ENCODE measurements around the gene UBALD2. TPM values are rescaled to one million over a fixed set of nuclear protein-coding genes. Genes with fewer than 3 reads are reported as not detected.
"Not testable (repeated sequence)": the region's sequence is repeated elsewhere in the genome, so short reads cannot be mapped to it uniquely, and the experiment has no call there.

UBALD2 gene
- total RNA-seq, 1 donor from 2014 or later, result 22.7 TPM

DNA sequence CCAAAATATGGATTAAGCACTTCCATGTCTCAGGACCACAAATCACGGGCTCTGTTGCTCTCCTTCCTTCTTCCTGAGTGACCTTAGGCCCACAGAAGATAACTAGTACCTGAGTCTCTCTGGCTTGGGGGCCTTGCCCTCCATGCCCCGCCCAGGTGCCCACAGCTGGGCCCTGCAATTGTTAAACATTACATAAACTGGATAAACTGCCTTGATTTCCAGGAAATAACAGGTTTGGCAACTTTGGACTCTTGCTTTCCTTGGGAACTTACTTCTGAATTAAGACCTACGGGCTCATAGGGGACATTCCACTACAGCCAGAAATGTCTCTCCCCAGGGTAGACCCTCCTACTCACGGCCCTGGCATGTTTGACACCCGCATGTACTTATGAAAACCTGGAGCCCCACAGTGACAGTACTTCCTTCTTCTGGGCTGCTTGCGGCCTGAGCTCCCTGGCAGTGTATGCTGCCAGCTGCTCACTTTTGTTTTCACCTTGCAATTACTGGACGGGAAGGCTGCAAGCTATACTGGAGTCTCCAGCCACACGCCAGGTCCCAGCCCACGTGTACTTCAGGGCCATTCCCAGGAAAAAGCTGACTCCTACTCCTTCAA lies 2.3 kb upstream of the UBALD2 start:
- intact Hi-C loops (cut with DNase I), result no loop called here
- no peak for DNase-seq (ENCODE audit: low spot score)

DNA sequence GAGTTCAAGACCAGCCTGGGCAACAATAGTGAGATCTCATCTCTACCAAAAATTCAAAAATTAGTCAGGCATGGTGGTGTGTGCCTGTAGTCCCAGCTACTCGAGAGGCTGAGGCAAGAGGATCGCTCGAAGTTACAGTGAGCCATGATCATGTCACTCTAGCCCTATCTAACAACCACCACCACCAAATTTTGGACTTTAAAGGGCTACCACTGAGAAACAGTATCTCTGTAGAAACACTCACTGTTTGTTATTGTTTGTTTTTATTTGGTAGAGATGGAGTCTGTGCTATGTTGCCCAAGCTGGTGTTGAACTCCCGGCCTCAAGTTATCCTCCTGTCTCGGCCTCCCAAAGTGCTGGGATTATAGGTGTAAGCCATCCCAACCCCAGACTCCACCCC lies 1.3 kb upstream of the UBALD2 start:
- intact Hi-C loops (cut with DNase I), result no loop called here
- no peak for DNase-seq (ENCODE audit: low spot score)

DNA sequence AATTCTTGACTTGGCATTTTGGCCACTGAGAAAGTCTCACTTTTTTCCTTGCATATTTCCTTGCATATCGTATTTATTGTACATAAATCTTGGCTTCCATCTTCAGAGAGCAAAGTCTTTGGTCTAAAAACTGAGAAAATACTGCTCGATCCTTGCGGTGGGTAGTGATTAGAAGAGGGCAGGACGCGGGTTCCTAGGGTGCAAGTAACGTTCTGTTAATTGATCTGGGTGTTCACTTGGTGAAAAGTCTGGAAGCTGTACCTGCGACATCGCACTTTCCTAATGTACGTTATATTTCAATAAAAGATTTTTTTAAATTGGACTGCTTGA lies 758 bp upstream of the UBALD2 start:
- DNase-seq (ENCODE audit: low spot score), result no peak
- intact Hi-C loops (cut with DNase I), result no loop called here

DNA sequence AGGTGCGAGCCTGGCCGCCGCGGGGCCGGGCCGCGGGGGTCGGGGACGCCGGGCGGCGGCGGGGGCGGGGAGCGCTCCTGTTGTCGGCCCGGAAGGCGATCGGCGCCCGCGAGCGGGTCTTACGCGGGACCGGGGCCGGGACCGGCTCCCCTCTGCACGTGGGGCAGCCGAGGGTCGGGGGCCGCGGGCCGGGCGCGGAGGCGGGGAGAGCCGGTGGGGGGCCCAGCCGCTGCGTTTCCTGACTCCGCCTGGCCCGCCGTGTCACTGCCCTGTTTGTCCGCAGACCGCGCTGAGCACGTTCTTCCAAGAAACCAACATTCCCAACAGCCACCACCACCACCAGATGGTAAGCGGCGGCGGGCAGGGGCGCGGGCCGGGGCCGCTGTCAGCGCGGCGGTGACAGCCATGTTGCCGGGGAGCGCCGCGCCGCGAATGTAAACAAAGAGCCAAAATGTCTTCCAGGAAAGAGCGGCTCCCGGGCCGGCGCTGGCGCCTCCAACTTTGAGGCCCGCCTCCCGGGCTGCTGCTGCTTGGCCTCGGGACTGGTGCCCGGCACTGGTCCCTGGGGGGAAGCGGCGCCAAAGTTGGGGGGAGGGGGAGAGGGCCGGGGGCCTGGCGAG lies 586 bp downstream of the UBALD2 start:
- peak; percentile 82 for DNase-seq (ENCODE audit: low spot score)
- intact Hi-C loops (cut with DNase I), result no loop called here

DNA sequence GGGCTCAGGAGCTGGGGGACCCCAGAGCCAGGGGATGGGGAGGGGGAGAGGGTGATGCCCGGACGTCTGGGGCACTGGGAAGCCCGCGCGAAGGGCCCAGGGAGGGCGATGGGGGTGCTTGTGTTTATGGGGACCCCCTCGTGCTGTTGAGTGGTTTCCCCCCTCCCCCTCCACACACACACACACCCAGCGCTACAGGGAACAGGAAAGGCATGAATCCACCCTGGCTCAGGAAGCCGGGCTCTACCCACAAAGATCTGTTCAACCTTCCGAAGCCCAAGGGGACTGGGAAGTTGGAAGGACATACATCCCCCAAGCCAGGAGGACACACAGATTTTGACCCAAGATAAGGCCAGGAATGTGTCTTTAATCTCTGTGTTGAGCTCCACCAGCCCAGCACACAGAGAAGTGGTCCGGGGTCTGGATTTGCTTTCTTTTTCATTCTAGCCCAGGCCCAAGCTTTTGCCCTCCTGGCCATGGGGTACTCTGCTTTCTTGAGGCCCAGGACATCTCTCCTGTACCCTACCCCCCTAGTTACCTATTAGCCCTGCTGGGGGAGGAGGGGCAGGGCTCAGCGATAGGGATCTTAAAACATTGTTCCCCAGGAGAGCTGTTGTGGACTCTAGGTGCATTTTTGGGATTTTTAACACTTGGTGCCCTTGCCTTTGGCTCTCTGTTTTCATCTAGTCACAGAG lies 1.2 kb downstream of the UBALD2 start:
- intact Hi-C loops (cut with DNase I), result no loop called here
- no peak for DNase-seq (ENCODE audit: low spot score)

DNA sequence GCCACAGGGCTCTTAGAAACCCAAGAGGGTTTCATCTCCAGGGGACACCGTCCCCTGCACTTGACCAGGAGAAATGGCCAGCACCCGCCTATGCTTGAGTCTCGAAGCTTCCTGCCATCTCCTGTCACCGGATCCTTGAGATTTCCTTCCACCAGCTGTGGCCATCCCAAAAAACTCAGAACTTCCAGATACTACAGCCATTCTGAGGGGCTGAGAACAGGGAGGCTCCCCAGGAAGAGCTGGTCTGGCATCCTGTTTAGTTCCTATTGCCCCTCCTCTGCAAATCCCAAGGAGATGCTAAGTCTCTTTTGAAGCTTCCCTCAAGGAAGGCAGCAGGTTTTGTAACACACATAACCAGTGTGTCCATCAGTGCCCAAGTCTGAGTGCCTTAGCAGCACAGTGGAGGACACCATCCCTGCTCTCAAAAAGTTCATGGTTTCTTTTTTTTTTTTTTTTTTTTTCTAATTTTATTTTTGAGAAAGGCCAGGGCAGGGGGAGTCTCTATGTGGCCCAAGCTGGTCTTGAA lies 2.0 kb downstream of the UBALD2 start:
- DNase-seq (ENCODE audit: low spot score), result no peak
- intact Hi-C loops (cut with DNase I), result no loop called here

DNA sequence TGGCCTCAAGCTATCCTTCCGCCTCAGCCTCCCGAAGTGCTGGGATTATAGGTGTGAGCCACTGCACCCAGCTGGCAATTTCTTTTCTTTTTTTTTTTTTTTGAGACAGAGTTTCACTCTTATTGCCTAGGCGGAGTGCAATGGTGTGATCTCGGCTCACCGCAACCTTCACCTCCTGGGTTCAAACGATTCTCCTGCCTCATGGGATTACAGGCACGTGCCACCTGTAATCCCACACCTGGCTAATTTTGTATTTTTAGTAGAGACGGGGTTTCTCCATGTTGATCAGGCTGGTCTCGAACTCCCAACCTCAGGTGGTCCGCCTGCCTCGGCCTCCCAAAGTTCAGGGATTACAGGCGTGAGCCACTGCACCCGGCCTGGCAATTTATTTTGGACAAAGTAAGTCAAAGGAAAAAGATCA lies 2.4 kb downstream of the UBALD2 start:
- DNase-seq (ENCODE audit: low spot score); intact Hi-C loops (cut with DNase I): not testable (repeated sequence)

DNA sequence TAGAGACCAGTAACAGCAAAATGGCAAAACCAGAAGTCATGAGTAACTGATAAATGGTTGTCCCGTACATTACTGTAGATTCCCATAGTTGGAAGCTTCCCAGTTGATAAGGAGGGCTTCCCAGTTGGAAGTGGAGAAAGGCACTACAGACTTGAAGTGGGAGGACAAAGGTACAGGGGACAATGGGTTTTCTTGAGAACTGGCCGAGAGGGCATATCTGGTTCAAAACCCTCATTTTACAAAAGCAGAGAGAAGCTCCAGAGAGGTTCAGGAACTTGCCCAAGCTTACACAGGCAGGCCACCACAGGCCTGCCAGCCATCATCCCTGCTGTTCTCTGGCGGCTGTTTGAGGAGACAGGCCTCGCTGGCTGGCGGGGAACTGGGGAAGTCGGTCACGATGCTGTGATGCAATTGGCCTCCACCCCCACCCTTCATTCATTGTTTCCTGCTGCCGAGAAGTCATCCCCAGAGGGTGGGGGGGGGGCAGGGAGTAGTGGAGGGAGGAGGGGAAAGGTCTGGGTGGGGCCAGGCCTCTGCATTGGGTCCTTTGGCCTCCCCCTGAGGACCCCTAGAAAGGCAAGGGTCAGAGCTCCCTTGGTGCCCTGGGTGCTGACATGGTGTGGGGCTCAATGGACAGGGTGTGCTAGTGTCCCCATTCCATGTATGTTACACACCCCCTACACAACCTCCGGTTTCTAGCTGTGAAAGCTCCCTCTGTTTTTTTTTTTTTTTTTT lies 3.0 kb downstream of the UBALD2 start:
- intact Hi-C loops (cut with DNase I), result no loop called here
- peak; percentile 94 for DNase-seq (ENCODE audit: low spot score)

DNA sequence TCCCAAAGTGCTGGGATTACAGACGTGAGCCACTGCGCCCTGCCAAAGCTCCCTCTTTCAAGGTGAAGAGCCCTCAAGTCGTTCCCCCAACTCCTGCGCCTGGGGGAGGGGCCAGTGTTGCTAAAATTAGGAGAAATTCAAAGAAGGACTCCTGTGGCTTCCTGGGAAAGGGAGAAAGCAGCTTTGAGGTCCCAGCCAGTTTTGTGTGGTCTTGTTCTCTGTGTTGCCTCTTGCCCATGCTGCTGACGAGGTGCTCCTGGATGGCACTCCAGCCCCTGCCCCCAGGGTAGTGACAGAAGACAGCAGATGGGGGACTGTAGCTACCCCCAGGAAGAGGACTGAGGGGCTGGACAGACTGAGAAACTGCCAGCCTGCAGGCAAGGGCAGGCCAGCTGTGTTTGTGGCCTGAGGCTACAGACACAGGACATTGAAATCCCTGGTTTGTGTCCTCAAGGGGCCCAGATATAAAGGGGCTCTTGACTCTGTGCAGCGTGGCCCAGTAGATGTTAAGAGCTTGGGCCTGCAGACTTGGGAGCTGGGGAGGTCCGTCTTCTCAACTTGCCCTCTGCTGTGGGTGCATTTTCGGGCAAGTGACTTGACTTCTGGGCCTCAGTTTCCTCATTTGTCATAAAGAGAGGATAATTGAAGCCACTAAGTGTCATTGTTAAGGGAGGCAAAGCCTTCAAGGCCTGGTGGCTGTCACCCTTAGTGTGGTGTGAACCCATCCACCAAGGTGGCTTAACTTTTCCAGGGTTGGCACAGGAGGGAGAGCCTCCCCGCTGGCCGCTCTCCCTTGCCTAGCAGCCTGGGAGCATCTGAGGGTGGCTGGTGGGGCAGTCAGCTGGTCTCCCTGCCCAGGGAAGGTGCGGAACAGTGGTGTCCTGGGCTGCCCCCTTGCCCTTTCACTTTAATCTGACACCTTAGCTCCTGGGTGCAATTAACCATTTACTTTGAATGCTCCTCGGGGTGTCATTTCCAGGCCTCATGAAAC lies 4.1 kb downstream of the UBALD2 start:
- intact Hi-C loops (cut with DNase I), result no loop called here
- no peak for DNase-seq (ENCODE audit: low spot score)

DNA sequence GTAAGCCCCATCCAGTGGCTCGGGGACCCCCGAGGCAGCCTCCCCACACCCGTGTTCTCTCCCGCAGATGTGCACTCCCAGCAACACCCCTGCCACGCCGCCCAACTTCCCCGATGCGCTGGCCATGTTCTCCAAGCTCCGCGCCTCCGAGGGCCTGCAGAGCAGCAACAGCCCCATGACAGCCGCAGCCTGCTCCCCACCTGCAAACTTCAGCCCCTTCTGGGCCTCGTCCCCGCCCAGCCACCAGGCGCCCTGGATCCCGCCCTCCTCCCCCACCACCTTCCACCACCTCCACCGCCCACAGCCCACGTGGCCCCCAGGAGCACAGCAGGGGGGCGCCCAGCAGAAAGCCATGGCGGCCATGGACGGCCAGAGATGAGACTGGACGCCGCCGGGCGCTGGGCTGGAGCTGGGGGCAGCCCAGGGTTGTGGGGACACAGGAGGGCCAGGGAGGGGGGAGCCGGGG lies 5.0 kb downstream of the UBALD2 start:
- no peak for DNase-seq (ENCODE audit: low spot score)
- intact Hi-C loops (cut with DNase I), result no loop called here

DNA sequence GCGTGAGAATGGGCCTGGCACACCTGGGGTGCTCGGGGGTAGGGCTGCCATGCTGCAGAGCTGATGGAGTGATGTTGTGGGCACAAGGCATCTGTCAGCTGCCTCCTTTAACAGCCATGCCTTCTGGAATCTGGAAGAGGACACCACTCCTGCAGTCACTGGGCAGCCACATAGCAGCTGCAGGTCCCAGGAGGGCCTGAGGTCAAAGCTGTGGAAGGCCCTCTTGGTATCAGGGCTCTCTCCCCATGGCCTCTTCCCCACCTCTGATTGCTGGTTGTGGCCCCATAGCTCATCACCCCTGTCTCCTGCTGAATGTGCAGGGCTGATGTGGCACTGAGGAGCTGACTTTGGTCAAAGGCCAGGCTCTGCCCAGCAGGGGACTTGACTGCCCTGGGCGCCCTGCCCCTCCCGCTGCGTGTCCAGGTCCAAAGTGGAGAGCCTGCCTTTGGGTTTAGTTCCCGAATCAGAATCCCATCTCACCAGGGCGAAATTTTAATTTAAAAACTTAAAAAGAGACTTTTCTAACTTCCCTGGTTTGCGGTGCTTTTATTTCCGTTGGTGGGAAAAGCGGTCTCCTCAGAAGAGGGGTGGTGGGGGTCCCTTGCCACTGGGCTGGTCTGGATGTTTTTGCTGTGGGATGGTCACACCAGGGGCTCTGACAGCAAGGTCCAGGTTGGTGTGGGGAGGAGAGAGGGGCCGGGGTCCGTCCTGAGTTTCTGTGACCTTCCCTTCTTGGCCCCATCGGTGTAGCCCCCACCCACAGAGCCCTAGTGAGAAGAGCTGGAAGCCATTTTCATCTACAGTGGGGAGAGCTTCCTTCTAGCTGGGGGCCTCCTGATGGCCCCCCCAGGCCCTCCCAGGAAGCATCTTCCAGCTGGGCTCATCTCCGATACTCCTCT lies 5.9 kb downstream of the UBALD2 start:
- no peak for DNase-seq (ENCODE audit: low spot score)
- intact Hi-C loops (cut with DNase I), result no loop called here

DNA sequence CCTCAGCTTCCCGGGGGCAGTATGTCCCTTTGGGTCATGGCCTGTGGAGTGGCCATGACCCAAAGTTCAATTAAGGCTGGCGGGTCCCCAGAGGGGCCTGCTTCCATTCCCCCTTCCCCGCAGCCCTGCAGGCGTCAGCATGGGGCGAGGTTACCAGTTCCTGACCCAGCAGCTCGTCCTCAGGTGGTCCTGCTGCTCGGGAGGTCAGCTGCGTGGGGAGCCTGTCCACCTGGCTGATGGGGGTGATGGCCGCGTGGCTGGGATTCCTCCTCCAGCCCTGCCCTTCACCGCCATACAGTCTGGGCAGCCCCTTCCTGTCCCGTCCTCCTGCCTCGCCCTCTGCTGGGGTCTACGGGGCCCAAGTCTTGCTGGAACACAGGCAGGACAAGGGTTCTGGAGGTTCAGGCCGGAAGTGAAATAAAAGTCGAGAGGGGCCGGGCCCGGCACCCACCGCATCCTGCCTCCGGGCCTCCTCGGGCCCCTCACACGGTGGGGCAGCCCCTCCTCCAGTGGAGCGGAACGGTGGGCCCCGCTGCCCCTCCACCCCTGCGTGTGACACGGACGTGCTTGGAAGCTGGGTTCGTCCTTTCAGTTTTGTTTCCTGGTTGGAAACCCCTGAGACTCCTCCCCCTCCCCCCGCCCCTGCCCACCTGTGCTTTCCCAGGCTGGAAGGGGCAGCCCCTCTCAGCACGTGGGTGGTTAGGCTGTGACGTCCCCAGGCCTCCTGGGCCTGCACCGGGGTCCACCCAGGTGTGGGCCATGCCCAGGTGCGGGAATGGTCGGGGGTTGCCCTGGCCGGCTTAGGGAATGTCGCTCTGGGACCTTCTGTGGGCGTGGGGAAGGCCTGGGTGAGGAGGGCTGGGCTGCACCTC lies 6.8 kb downstream of the UBALD2 start:
- intact Hi-C loops (cut with DNase I), result no loop called here
- DNase-seq (ENCODE audit: low spot score), result no peak

DNA sequence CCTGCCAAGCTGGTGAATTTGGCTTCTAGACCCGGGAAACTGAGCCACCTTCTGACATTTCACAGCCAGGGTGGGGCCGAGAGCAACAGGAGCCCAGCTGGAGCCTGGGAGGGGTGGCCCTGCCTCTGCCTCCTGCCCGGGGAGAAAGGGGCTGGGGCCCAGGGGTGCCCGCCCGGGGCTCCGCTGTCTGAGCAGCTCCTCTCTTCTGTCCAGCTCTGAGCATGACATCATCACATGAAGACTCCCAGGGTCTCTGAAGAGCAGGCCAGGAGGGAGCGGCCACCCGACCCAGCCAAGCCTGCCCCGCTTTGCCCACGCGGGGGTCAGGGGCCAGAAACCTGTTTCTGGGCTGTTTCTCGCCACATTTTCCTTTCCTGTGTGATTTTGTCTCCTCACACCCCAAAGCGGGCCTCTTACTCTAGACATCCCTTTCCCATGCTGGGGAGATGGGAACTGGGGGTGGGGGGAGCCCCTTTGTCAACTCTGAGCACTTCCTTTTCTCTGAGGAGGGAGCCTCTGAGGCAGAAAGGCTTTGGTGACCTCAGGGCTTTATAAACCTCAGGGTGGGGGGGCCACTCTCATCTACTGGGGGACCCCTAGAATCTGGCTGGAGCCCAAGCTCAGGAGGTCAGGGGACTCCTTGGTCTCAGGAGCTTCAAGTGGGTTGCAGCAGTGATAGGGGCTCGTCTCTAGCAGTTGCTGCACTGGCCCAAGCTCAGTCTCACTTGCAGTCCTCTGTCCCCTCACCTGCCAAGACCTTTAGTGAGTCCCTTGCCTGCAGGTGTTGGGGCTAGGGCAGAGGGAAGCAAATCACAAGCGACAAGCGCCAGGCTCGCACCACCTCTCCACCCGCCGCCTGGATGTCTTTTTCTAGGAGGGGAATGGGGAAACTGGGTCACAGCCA lies 7.6 kb downstream of the UBALD2 start:
- no peak for DNase-seq (ENCODE audit: low spot score)
- intact Hi-C loops (cut with DNase I), result no loop called here

DNA sequence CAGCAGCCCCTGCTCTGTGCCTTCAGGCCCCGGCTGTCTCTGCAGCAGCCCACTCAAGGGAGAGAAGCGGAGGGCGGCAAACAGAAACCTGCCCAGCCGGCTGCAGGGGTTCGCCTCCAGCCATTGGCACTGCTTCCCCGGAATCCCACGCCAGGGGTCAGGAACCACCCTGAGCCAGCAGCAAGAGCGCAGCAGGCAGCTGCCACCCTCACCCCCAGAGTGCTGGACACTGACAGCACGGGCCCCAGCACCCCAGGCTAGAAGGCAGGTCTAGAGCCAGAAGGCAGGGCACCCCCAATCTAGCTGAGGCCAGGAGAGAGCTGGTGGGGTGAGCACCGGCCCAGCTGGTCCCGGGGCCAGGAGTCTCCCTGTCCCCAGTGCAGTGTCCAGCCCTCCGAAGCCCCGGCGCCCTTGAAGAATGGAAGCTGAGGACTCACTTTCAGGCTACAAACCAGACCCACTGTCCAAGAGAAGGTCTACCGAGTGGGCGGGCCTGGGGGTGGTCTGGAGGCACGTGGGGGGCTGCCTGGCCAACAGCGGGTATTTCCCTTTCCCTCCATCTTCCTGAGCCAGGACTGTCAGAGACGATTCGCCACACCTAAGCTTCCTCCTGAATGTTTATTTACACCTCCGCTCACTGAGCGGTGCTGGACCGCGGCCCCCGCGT lies 8.4 kb downstream of the UBALD2 start:
- DNase-seq (ENCODE audit: low spot score), result no peak
- intact Hi-C loops (cut with DNase I), result no loop called here

DNA sequence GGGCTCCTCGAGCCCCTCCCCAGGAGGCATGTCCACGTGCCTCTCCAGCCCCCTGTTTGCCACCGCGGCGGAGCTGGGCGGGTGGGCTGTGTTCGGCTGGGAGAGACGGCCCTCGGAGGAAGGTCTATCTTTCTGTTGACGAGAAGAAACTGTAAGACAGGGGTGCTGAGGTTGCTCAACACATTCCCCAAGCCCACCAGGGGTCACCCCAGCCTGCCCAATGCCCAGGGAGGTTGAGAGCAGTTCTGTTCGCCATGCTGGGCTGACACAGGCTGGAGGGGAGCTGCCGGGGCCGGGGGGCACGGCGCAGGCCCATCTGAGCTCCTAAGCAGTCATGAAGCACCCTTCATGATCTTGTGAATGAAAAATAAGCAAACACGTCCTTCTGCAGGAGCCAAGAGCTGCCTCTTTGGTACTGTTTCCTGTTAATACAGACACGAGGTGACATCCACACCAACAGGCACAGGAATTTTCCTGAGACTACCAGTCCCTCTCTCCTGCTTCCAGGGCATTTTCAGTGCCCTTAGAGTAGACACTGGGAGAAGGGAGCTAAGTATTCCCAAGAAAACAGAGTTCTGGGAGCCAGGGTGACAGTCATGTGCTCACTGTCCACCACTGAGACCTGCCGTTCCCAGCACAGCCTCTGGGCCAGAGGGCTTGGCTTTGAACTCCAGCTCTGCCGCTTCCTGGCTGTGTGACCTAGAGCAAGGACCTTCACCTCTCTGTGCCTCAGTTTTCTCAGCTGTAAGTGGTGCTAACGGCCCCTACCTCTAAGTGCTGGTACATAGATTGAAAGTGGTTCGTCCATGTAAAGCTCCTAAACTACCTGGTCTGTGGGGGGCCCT lies 9.2 kb downstream of the UBALD2 start:
- intact Hi-C loops (cut with DNase I), result no loop called here

More for the DNA sequence above, 9.2 kb downstream of the UBALD2 start:
- DNase-seq (ENCODE audit: low spot score), result no peak
